ENCODE results near the gene STAG3. TPM values are rescaled to one million over a fixed set of nuclear protein-coding genes. Genes with fewer than 3 reads are reported as not detected.

STAG3 gene
- total and polyA plus RNA-seq, 3 donors from 2014 or later = 105 to 281 (median 224) TPM

GRCh38 chr7:100169147-100169850 is 8.4 kb upstream of the STAG3 start:
- TF ChIP-seq CTCF (IDR thresholded peaks at IDR 0.05) = no peak
- TF ChIP-seq POLR2A (IDR thresholded peaks at IDR 0.05) = no peak
- Histone ChIP-seq H3K9me3 (no peaks in the 10 kb centered on the region), H3K27ac (peak overlapping the region in 1 of 2 donors; percentile 89), H3K36me3 (ENCODE audit: low read depth, missing control alignments) (no peaks in the 10 kb centered on the region), H3K4me3 (no peak overlapping the region), H3K4me1 (peaks cover 15% of the 10 kb centered on the region), H3K27me3 (no peaks in the 10 kb centered on the region)
- DNase-seq = no peak
- WGBS, 2 donors = 83% methylated on average over 11 of the region's 11 CpGs
- intact Hi-C loops (cut with DNase I; ENCODE audit: low total_unique reads) = no loop called here

GRCh38 chr7:100170101-100170897 is 7.4 kb upstream of the STAG3 start:
- Histone ChIP-seq H3K27ac (no peak overlapping the region), H3K36me3 (ENCODE audit: low read depth, missing control alignments) (no peaks in the 10 kb centered on the region), H3K4me1 (peaks cover 15% of the 10 kb centered on the region), H3K27me3 (no peaks in the 10 kb centered on the region), H3K4me3 (no peak overlapping the region), H3K9me3 (no peaks in the 10 kb centered on the region)
- DNase-seq = no peak
- no peak for TF ChIP-seq CTCF (IDR thresholded peaks at IDR 0.05)
- no peak for TF ChIP-seq POLR2A (IDR thresholded peaks at IDR 0.05)
- 64 to 69% methylated on average over 11 of the region's 11 CpGs for WGBS, 2 donors
- intact Hi-C loops (cut with DNase I; ENCODE audit: low total_unique reads) = no loop called here

- Histone ChIP-seq H3K9me3 (no peaks in the 10 kb centered on the region), H3K36me3 (ENCODE audit: low read depth, missing control alignments) (no peaks in the 10 kb centered on the region), H3K4me3 (peak overlapping the region; percentile 51 to 56), H3K27ac (no peak overlapping the region), H3K27me3 (no peaks in the 10 kb centered on the region), H3K4me1 (peaks cover 15% of the 10 kb centered on the region)
- no peak for TF ChIP-seq CTCF (IDR thresholded peaks at IDR 0.05)
- TF ChIP-seq POLR2A (IDR thresholded peaks at IDR 0.05) = no peak
- WGBS, 2 donors = 14 to 43% methylated on average over 6 to 19 of the region's 61 CpGs
- intact Hi-C loops (cut with DNase I; ENCODE audit: low total_unique reads) = no loop called here
- peak; percentile 33 for DNase-seq
Observed at GRCh38 chr7:100171087-100171681, 6.5 kb upstream of the STAG3 start.

GRCh38 chr7:100171840-100172239 is 5.9 kb upstream of the STAG3 start:
- Histone ChIP-seq H3K27me3 (no peaks in the 10 kb centered on the region), H3K27ac (no peak overlapping the region), H3K36me3 (ENCODE audit: low read depth, missing control alignments) (no peaks in the 10 kb centered on the region), H3K4me3 (peak overlapping the region; percentile 51 to 56), H3K4me1 (peaks cover 15% of the 10 kb centered on the region), H3K9me3 (no peaks in the 10 kb centered on the region)
- 39 to 48% methylated on average over 11 to 19 of the region's 22 CpGs for WGBS, 2 donors
- intact Hi-C loops (cut with DNase I; ENCODE audit: low total_unique reads) = no loop called here
- no peak for TF ChIP-seq POLR2A (IDR thresholded peaks at IDR 0.05)
- TF ChIP-seq CTCF (IDR thresholded peaks at IDR 0.05) = no peak
- DNase-seq = no peak
